ENCODE measurements around the gene GMPR.

The GMPR gene

GRCh38 chr6:16274885-16275589 is 36.6 kb downstream of the GMPR start:
- DNase-seq = no peak

- DNase-seq = peak; percentile 90
Observed at GRCh38 chr6:16277101-16277981, 39.0 kb downstream of the GMPR start.

DNA sequence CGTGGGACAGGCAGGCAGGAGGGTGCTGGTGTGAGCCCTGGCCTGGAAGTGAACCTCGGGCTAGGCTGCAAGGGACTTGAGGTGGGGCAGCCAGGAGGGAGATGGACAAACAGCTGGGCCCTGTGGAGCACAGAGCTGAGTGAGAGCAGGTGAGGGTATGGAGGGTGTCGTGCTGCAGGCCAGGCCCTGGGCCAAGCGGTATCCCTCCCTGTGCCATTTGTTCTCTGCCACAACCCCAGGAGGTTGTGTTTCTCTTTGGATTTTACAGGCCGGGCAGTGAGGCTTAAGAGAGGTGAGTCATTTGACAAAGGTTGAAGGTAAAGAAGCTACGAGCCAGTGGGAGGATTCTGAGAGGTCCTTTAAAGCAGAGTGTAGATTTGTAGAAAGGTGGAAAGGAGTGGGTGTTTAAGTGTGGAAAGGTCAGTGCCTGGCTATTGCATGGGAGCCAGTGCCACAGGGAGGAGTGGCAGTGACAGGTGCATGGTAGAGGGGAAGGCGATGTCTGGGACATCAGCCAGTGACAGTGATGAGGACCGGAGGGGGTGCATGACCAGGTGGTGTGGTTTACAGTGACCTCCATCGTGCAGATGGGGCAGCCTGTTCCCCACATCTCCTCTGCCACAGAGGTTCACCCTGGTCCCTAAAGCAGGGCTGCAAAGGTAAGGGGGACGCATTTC is 39.8 kb downstream of the GMPR start:
- no peak for DNase-seq

DNA sequence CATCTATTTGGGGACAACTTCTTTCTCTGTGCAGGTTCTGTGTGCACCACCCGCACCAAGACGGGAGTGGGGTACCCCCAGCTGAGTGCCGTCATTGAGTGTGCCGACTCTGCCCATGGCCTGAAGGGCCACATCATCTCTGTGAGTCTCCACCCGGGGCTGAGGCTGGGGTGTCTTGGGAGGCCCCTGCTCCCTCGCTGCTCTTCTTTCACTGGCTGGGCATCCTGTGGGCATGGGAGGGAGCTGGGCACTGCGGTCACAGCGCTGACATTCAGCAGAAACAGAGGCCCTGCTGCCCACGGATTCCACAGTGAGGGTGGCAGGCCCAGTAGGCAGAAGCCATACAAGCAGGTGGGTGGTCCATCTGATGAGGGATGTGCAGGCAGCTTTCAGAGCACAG is 40.4 kb downstream of the GMPR start:
- DNase-seq = no peak

DNA sequence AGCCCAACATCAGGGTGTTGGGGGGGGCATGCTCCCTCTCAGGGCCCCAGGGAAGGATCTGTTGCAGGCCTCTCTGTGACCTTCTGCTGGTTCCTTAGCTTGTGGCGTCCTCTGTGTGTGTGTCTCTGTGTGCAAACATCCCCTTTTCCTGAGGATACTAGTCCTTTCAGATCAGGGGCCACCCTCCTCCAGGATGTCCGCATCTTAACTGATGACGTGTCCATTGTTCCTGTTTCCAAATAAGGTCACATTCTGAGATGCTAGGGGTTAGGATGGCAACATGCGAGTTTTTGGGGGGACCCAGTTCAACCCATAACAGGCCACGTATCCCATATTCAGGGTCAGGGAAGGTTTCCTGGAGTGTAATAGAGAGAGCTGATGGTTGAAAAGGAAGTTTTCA is 40.9 kb downstream of the GMPR start:
- DNase-seq = no peak

DNA sequence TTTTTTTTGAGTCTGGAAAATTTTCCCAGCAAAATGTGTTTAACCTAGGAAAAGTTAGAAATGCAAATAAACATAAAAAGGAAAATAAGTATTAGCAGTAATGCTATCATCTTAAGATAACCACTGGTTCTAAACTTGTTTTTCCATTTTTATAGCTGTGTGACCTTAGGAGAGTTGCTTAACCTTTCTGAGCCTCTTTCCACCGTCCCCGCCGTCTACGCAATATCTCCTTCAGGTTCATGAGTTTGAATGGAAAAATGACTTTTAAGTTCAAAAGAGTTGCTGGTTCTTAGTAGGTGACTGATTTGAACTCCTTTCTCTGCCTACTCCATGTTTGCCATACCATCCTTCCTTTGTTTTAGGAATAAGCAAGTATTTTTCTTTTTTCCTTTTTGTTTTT is 44.0 kb downstream of the GMPR start:
- DNase-seq = no peak

GRCh38 chr6:16284472-16284871 is 46.1 kb downstream of the GMPR start:
- no peak for DNase-seq

GRCh38 chr6:16285467-16286150 is 47.2 kb downstream of the GMPR start:
- no peak for DNase-seq

GRCh38 chr6:16286151-16286522 is 47.8 kb downstream of the GMPR start:
- peak; percentile 69 for DNase-seq

DNA sequence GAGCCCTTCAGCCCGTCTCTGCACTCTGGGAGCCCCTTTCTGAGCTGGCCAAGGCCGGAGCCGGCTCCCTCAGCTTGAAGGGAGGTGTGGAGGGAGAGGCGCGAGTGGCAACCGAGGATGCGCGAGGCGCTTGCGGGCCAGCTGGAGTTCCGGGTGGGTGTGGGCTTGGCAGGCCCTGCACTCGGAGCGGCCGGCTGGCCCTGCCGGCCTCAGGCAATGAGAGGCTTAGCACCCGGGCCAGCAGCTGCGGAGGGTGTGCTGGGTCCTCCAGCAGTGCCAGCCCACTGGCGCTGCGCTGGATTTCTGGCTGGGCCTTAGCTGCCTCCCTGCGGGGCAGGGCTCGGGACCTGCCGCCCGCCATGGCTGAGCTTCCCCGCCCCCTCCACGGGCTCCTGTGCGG is 49.8 kb downstream of the GMPR start:
- DNase-seq = no peak

GRCh38 chr6:16291739-16292138 is 53.4 kb downstream of the GMPR start:
- DNase-seq = no peak

GRCh38 chr6:16292432-16292831 is 54.0 kb downstream of the GMPR start:
- no peak for DNase-seq

DNA sequence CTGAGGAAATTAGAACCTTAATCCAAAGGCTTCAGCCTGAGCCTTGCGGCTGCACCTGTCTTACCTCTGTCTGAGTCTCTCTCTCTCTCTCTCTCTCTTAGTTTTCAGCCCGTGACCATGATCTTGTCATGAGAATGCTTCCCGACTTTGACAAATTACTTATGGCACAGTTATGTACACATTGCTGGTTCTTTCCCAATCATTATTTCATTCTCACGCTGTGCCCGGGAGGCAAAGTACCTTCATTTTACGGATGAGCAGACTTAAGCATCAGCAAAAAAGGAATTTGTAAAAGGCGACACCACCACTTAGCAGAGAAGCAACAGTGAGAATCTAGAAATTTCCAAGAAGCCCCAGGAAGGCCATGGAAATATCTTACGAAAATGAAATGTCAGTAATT is 54.6 kb downstream of the GMPR start:
- DNase-seq = no peak

- no peak for DNase-seq
Observed at GRCh38 chr6:16294371-16294770, 56.0 kb downstream of the GMPR start.

DNA sequence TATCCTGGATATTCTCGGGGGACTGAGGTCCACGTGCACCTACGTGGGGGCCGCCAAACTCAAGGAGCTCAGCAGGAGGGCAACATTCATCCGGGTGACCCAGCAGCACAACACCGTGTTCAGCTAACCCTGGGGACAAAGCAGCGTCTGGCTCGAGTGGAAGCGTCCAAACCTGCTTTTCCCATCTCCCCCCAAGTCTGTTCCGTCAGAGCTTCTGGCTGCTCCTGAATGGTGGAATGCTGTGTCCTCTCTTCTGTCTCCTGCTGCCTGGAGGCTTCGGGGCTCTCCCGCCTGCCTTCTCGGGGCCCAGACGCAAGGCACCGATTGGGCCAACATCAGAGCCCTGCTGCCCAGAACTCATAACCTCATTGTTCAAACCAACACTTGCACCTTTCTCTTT is 56.7 kb downstream of the GMPR start:
- DNase-seq = no peak

DNA sequence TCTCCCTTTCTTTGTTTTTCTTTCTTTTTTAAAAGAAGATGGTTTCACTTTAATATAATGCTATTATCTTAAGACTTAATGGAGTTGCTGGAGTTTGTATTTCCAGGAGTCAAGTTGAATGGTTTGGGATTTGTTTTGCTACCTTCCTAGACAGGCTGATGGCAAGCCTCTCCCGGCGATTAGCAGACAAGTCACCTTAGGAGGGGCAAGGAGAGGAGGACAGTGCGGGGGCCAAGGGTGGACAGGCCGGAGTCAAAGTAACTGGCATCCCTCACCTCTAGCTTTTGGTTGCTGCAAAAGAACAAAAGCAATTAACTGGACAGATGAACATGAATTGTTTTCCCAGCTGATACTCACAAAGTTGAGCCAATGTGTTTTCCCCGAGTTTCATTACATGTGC is 57.1 kb downstream of the GMPR start:
- no peak for DNase-seq

- DNase-seq = no peak
Observed at GRCh38 chr6:16296061-16296670, 57.8 kb downstream of the GMPR start.

- no peak for DNase-seq
Observed at GRCh38 chr6:16299861-16300260, 61.5 kb downstream of the GMPR start.

DNA sequence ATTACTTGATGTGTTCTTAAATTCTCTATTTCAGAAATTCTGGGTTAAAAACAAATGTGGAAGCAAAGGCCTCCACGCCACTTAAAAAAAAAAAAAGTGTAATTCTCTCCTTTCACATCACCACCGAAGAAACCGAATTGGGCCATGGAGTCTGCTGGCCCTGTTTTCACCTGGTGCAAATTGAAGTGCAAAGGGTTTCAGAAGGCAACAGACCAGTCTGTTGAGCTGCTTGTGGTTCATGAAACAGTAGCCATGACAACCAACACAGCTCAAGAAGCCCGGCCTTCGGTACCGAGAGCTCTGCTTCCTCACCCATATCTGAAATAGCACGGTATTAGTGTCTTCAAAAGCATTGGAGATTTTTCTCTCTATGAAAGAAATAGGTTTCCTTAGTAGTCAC is 63.1 kb downstream of the GMPR start:
- no peak for DNase-seq

DNA sequence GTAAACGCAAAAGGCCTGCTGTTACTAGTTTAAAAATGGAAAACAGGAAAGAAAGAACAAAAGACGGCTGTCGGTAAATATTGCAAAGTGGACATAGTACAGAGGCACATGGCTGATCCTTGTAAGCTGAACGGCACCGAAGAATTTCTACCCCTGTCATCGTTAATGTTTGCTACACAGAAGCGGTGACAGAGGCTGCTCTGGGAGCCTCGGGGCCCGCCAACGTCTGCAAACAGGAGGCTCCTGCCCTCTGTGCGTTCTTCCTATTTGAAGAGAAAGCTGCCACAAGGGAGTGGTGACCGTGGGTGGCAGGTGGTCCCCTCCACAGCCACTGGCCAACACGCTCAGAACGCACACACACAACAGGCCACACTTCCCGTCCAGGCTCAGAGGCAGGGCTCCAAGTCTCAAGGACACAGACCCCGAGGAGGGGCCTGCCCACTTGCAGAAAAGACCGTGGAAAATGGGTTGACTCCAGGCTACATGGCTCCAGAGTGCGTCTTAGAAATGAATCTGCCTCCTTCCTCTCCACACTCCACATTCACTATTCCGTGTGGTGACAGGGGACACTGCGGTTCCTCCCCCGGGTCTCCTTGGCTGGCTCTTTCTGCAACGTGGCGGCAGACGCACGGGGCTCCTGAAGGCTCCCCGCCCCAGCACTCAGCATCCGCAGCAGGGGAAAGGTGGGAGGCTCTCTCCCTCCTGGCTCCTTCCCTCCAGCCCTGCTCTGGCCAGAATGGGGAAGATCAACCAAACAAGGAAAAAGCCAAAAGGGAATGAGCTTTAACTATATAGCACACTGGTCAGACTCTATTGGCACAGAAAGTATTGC is 64.5 kb downstream of the GMPR start:
- DNase-seq = no peak

GRCh38 chr6:16305246-16305725 is 66.9 kb downstream of the GMPR start:
- peak; percentile 16 for DNase-seq

GRCh38 chr6:16305788-16306187 is 67.4 kb downstream of the GMPR start:
- DNase-seq = no peak

All from NCI-H82 (cell line).